ENCODE measurements around the gene TARS2.

Gene TARS2

DNA sequence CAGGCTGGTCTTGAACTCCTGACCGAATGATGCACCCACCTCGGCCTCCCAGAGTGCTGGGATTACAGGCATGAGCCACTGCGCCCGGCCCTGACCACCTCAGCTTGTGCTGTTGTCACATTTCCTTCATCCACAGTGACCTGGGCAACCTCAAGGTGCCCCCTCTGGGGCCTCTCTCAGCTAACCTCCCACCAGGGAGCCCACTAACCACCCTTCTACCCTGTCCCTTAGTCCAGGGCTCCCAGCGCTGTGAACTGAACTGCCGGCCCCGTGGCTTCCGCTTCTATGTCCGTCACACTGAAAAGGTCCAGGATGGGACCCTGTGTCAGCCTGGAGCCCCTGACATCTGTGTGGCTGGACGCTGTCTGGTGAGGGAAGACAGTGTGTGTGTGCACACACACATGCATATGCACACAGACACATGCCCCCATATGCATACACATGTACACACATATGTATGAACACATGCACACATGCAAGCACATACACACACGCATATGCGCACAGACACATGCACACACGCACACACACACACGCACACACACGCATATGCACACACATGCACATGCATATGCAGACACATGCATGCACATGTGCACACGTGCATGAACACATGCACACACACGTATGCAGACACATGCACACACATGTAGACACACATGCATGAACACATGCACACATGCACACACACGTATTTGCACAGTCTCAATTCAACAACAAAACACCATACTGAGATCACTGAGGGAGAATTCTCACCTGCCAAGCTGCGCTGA lies 68.2 kb downstream of the TARS2 start:
- no peak for DNase-seq (ENCODE audit: low read depth in 2 of 2, low spot score in 1 of 2)

DNA sequence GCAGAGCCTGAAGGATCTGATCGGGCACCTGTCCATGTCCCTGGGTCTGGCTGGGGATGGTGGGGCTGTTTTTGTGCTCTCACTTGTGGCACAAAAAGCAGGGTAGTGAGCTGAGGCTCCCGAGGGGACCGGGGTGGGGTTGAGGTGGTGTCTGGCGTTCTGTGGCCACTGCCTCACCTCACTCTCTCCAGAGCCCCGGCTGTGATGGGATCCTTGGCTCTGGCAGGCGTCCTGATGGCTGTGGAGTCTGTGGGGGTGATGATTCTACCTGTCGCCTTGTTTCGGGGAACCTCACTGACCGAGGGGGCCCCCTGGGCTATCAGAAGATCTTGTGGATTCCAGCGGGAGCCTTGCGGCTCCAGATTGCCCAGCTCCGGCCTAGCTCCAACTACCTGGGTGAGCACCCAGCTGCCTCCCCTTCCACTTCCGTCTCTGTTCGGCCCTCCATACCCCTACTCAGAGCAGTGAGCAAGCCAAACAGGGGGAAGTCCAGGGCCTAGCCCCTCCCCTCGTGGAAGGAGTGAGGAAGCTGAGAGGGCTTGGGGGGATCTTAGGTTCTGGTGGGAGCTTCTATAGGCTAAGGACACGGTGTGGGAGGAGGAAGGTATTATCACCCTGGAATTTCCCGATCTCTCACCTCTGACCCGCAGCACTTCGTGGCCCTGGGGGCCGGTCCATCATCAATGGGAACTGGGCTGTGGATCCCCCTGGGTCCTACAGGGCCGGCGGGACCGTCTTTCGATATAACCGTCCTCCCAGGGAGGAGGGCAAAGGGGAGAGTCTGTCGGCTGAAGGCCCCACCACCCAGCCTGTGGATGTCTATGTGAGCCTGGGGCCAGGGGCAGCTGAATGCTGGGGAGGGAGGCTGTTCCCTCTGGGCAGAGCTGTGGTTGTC lies 69.0 kb downstream of the TARS2 start:
- DNase-seq (ENCODE audit: low read depth in 2 of 2, low spot score in 1 of 2) = no peak

GRCh38 chr1:150557065-150557600 lies 69.9 kb downstream of the TARS2 start:
- no peak for DNase-seq (ENCODE audit: low read depth in 2 of 2, low spot score in 1 of 2)
